Spleen (tissue), 7 donors: ENCODE measurements around the gene MYH7.

Source experiments
- POLR2A ChIP-seq, 3 donors: fragments of 450-650 bp; IDR thresholded peaks; one replicate each; pipeline ENCODE4 v1.5.1; 2017; ENCODE audit warnings: antibody characterized with exemption in 3 of 3, mild to moderate bottlenecking in 1 of 3
- POLR2AphosphoS5 ChIP-seq, 3 donors: sonication (generic); formaldehyde crosslinking; IDR thresholded peaks; one replicate each; pipeline ENCODE4 v1.5.1; 2017; ENCODE audit warnings: antibody characterized with exemption in 3 of 3
- TF ChIP-seq, protein P1 (sequence below), 11 experiments: fragments of 200-600 bp in 7 of 11; fragments of 450-650 bp in 4 of 11; sonication (generic) in 4 of 11; IDR thresholded peaks in 8 of 11; conservative IDR thresholded peaks in 3 of 11; 1 replicate in 7 of 11; 2 replicates in 4 of 11; pipeline versions ENCODE4 v1.4.0 to v1.8.0; 2016 to 2021; ENCODE audit warnings: antibody characterized with exemption in 11 of 11, inconsistent platforms in 4 of 11, mild to moderate bottlenecking in 1 of 11
- donor health status: DM: no; HTN: no; CAD: no; lungs with moderate emphysema.
- donor health status: DM: no; HTN: no; CAD: no.
- donor health status: DM: no; HTN: no; CAD: no.

- TF ChIP-seq, protein P1, sequence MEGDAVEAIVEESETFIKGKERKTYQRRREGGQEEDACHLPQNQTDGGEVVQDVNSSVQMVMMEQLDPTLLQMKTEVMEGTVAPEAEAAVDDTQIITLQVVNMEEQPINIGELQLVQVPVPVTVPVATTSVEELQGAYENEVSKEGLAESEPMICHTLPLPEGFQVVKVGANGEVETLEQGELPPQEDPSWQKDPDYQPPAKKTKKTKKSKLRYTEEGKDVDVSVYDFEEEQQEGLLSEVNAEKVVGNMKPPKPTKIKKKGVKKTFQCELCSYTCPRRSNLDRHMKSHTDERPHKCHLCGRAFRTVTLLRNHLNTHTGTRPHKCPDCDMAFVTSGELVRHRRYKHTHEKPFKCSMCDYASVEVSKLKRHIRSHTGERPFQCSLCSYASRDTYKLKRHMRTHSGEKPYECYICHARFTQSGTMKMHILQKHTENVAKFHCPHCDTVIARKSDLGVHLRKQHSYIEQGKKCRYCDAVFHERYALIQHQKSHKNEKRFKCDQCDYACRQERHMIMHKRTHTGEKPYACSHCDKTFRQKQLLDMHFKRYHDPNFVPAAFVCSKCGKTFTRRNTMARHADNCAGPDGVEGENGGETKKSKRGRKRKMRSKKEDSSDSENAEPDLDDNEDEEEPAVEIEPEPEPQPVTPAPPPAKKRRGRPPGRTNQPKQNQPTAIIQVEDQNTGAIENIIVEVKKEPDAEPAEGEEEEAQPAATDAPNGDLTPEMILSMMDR (IDR thresholded peaks at IDR 0.05 in 8 of 11, conservative IDR thresholded peaks at IDR 0.05 in 3 of 11) = no peak
- TF ChIP-seq POLR2A (IDR thresholded peaks at IDR 0.05) (no peak), POLR2AphosphoS5 (IDR thresholded peaks at IDR 0.05) (no peak)
Measured at GRCh38 chr14:23404331-23404900, 31.0 kb downstream of the MYH7 start.
